Cardiac muscle cell (in vitro differentiated cells and primary cell): ENCODE data around the gene BORCS5. TPM values are rescaled to one million over a fixed set of nuclear protein-coding genes. Genes with fewer than 3 reads are reported as not detected.

Experiments
- DNase-seq, 2 donors: peaks; one replicate each; pipeline versions ENCODE4 v3.0.0 to v3.0.0-alpha.2; 2010 to 2017; ENCODE audit warnings: low read depth in 1 of 2, low spot score in 1 of 2
- H3K27ac ChIP-seq: fragments of 200-600 bp; sonication (generic); 2 replicates; pipeline ENCODE4 v1.5.1; 2016
- H3K27me3 ChIP-seq: fragments of 200-600 bp; sonication (generic); 2 replicates; pipeline ENCODE4 v1.6.0; 2016; ENCODE audit warnings: control low read depth
- H3K36me3 ChIP-seq: fragments of 200-600 bp; sonication (generic); 2 replicates; pipeline ENCODE4 v1.5.1; 2016; ENCODE audit warnings: control low read depth
- H3K4me1 ChIP-seq: fragments of 200-600 bp; sonication (generic); 2 replicates; pipeline ENCODE4 v1.8.1; 2017; ENCODE audit warnings: low read depth, mild to moderate bottlenecking, mixed run types
- H3K4me3 ChIP-seq: fragments of 200-600 bp; sonication (generic); 2 replicates; pipeline ENCODE4 v1.5.1; 2016; ENCODE audit warnings: mild to moderate bottlenecking
- H3K9me3 ChIP-seq: fragments of 200-600 bp; sonication (generic); 2 replicates; pipeline ENCODE4 v1.5.1; 2017; ENCODE audit warnings: low read depth, mild to moderate bottlenecking, control low read depth
- polyA plus RNA-seq: library from polyadenylated mRNA; unstranded; fragments of >200 nt; fragmentation: Nextera tagmentation; extraction: Ambion mirVana; gene quantifications from 2 replicates; pipeline ENCODE4 v1.2.1, GENCODE V29; 2016
- total RNA-seq: library from RNA; depleted of rRNA; stranded (reverse); fragments of >200 nt; gene quantifications from 2 replicates; pipeline ENCODE4 v1.2.3, GENCODE V29; 2016
- TF ChIP-seq, protein P1 (sequence below): IDR thresholded peaks from 2 replicates; pipeline ENCODE4 v1.5.1; 2012; ENCODE audit warnings: low read depth, mild to moderate bottlenecking, low read length

Gene BORCS5
- total and polyA plus RNA-seq, 2 experiments from 2014 or later: 9.2 to 17.3 TPM

DNA sequence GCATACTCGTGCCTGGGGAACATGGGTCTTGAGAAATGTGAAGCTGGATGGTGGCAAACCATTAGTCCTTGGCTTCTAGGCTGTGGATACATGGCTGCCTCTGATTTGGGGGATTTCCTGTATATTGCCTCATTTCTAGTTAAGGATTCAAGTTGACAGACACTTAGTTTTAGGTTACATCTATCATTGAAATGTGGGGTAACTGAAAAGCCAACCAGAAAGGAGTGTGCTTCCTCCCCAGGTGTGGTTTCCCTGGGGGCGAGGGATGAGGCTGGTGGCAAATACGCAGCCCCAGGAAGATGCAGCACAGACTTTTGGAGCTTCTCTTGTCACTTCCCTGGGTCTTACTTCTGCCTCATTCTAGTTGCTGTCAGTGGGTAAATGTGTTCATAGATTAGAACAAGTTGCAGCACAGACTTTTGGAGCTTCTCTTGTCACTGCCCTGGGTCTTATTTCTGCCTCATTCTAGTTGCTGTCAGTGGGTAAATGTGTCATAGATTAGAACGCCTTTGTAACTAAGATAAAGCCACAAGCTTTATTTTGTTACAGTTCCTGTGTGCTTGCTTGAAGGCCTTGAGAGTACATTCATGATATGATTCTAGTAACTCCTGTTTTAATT is 85.1 kb downstream of the BORCS5 start:
- DNase-seq: peak; percentile 50 to 62
- TF ChIP-seq, protein P1, sequence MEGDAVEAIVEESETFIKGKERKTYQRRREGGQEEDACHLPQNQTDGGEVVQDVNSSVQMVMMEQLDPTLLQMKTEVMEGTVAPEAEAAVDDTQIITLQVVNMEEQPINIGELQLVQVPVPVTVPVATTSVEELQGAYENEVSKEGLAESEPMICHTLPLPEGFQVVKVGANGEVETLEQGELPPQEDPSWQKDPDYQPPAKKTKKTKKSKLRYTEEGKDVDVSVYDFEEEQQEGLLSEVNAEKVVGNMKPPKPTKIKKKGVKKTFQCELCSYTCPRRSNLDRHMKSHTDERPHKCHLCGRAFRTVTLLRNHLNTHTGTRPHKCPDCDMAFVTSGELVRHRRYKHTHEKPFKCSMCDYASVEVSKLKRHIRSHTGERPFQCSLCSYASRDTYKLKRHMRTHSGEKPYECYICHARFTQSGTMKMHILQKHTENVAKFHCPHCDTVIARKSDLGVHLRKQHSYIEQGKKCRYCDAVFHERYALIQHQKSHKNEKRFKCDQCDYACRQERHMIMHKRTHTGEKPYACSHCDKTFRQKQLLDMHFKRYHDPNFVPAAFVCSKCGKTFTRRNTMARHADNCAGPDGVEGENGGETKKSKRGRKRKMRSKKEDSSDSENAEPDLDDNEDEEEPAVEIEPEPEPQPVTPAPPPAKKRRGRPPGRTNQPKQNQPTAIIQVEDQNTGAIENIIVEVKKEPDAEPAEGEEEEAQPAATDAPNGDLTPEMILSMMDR: no peak
- Histone ChIP-seq H3K27me3 (no peaks in the 10 kb centered on the region), H3K9me3 (no peaks in the 10 kb centered on the region), H3K36me3 (no peaks in the 10 kb centered on the region), H3K4me3 (no peak overlapping the region), H3K4me1 (peaks cover 43% of the 10 kb centered on the region), H3K27ac (peak overlapping the region; percentile 59)

DNA sequence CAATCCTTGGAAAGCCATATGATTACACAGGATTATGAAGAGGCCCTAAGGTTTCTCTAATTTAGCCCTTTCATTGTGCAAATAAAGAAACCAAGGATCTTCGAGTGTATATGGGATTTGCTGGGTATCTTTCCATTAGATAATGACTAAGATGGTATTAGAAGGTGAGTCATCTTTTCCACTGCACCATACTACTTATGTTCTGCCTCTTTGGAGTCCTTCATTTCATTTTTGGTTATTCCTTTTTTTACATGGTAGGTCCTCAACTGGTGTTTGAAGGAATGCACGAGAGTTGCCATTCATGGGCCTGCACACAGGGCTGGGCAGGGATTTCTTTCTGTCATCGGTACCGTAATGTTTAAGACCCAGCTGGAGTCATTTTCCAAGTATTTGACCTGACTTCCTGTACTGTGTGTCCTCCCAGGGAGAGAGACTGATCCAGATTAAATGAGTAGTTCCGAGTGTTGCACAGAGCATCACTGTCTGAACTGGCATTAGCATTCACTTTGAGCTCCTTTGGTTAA is 85.7 kb downstream of the BORCS5 start:
- Histone ChIP-seq H3K27me3 (no peaks in the 10 kb centered on the region), H3K9me3 (no peaks in the 10 kb centered on the region), H3K36me3 (no peaks in the 10 kb centered on the region), H3K27ac (peak overlapping the region; percentile 59), H3K4me3 (no peak overlapping the region), H3K4me1 (peaks cover 43% of the 10 kb centered on the region)
- TF ChIP-seq, protein P1: no peak
- peak in 1 of 2 donors; percentile 73 for DNase-seq

DNA sequence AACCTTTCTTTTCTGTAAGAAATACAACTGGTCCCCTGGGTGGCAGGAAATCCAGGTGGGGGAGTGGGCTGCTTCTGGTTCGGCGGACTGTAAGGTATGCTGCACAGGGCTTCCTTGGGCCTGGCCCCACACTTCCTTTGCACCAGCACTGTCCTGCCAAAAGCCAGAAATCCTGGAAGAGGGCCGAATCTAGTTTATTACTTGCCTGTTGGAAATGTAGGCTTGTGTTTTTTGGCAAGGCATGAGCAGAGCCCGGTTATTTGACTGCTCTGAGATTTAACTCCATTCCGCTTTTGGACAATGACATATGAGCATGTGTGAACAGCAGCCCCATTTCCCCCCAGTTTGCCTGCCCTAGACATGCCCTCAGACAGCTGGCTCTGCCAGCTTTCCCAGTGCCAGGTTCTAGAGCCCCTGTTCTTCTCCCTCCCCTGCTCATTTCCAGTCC is 86.6 kb downstream of the BORCS5 start:
- Histone ChIP-seq H3K36me3 (no peaks in the 10 kb centered on the region), H3K27me3 (no peaks in the 10 kb centered on the region), H3K4me1 (peaks cover 43% of the 10 kb centered on the region), H3K4me3 (no peak overlapping the region), H3K27ac (no peak overlapping the region), H3K9me3 (no peaks in the 10 kb centered on the region)
- TF ChIP-seq, protein P1: no peak
- peak in 1 of 2 donors; percentile 76 for DNase-seq

DNA sequence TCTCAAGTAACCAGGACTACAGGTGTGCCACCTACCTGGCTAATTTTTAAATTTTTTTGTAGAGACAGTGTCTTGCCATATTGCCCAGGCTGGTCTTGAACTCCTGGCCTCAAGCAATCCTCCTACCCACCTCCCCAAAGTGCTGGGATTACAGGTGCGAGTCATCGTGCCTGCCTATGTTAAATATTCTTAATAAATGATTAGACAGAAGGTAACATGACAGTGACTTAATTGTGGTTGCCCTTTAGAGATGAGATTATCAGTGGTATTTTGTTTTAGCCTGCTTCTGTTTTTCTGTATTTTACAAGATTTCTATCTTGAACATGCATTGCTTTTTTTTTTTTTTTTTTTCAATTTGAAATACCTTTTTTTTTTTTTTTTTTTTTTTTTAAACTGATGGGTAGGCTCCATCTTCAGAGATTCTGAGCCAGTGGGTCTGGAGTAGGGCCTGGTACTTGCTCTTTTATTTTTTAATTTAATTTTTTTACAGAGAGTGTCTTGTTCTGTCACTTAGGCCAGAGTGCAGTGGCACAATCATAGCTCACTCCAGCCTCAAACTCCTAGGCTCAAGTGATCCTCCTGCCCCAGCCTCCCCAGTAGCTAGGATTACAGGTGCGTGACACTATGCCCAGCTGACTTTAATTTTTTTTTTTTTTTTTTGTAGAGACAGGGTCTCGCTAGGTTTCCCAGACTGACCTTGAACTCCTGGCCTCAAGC is 88.4 kb downstream of the BORCS5 start:
- Histone ChIP-seq H3K27ac (no peak overlapping the region), H3K27me3 (no peaks in the 10 kb centered on the region), H3K4me1 (peaks cover 39% of the 10 kb centered on the region), H3K9me3 (no peaks in the 10 kb centered on the region), H3K4me3 (no peak overlapping the region), H3K36me3 (no peaks in the 10 kb centered on the region)
- TF ChIP-seq, protein P1: no peak
- no peak for DNase-seq

DNA sequence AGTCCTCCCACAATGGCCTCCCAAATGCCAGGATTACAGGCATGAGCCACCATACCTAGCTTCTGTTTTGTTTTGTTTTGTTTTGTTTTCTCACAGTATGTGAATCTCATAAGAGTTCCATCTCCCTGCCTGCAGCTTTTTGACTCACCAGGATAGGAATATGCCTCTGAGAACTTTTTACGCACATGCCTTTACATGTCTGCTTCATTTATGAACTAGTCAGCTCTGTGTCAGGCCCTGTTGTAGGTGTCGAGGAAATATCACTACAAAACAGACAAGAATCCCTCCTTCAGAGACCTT is 89.0 kb downstream of the BORCS5 start:
- Histone ChIP-seq H3K4me1 (peaks cover 34% of the 10 kb centered on the region), H3K4me3 (no peak overlapping the region), H3K27me3 (no peaks in the 10 kb centered on the region), H3K36me3 (no peaks in the 10 kb centered on the region), H3K9me3 (no peaks in the 10 kb centered on the region), H3K27ac (no peak overlapping the region)
- TF ChIP-seq, protein P1: no peak
- DNase-seq: no peak
